Measurements from ENCODE around the gene ABCF3. TPM values are rescaled to one million over a fixed set of nuclear protein-coding genes. Genes with fewer than 3 reads are reported as not detected.
A peak's percentile ranks its signal among the peaks of the same experiment; 100 is the strongest.

Gene ABCF3
- total RNA-seq, 1 experiment from 2014 or later = 56.1 TPM

GRCh38 chr3:184175506-184175905 lies 10.5 kb upstream of the ABCF3 start:
- Histone ChIP-seq H3K27ac (ENCODE audit: insufficient read length, low read depth, low read length) (peak overlapping the region; percentile 72), H2BK20ac (ENCODE audit: low read depth, low read length, poor library complexity, severe bottlenecking) (no peak overlapping the region), H4K20me1 (ENCODE audit: control insufficient read depth, insufficient read depth, insufficient read length) (peaks cover 3% of the 10 kb centered on the region), H3K79me2 (ENCODE audit: insufficient read depth, low read length) (peaks cover 9% of the 10 kb centered on the region; the same call in 1 of the 2 replicates), H3T11ph (ENCODE audit: low read length) (no peak overlapping the region), H4K5ac (ENCODE audit: insufficient read length, low read depth, low read length) (no peak overlapping the region), H3K18ac (ENCODE audit: insufficient read length, low read depth, low read length) (no peak overlapping the region), H3K79me1 (ENCODE audit: insufficient read depth, low read depth, low read length, poor library complexity, severe bottlenecking) (peaks cover 7% of the 10 kb centered on the region), H2BK120ac (ENCODE audit: low read depth, low read length, poor library complexity, severe bottlenecking) (no peak overlapping the region), H3K23me2 (ENCODE audit: insufficient read length, low read depth, low read length, poor library complexity, severe bottlenecking) (peaks cover 16% of the 10 kb centered on the region), H3K14ac (ENCODE audit: insufficient read depth, low read length) (no peak overlapping the region), H3K4me2 (ENCODE audit: insufficient read depth, insufficient read length, low read length) (peak overlapping the region; percentile 97), H3K56ac (ENCODE audit: insufficient read length, low read depth, low read length) (no peak overlapping the region), H2BK12ac (ENCODE audit: insufficient read length, low read depth, low read length) (no peak overlapping the region), H4K8ac (replicated peaks; ENCODE audit: insufficient read length, low read depth, low read length) (no peak overlapping the region), H2BK5ac (ENCODE audit: insufficient read length, low read length) (no peak overlapping the region), H2AFZ (ENCODE audit: low read length) (no peak overlapping the region), H4K91ac (ENCODE audit: insufficient read length, low read depth, low read length) (no peak overlapping the region), H3K9ac (ENCODE audit: extremely low read depth, insufficient read length, low read length) (peak overlapping the region; percentile 92), H2BK15ac (ENCODE audit: low read depth, low read length) (no peak overlapping the region), H3K4ac (ENCODE audit: low read depth, low read length) (no peak overlapping the region), H3K4me1 (ENCODE audit: insufficient read depth, low read length) (no peaks in the 10 kb centered on the region; the same call in 1 of the 2 replicates), H3K23ac (ENCODE audit: insufficient read length, low read depth, low read length) (no peak overlapping the region), H3K9me3 (ENCODE audit: control insufficient read depth, low read depth, low read length) (no peaks in the 10 kb centered on the region), H3K27me3 (ENCODE audit: insufficient read depth, low read length) (no peaks in the 10 kb centered on the region), H2AK5ac (ENCODE audit: insufficient read length, low read length) (no peak overlapping the region)
- H3K4me3 Mint-ChIP-seq = peak overlapping the region; percentile 95 to 96
- peaks cover 35 to 65% (median 55%) of the 10 kb centered on the region in 3 experiments for H3K36me3 Mint-ChIP-seq (ENCODE audit: insufficient read depth in 1 of 3, low read depth in 3 of 3)
- H3K27me3 Mint-ChIP-seq (ENCODE audit: low read depth) = no peaks in the 10 kb centered on the region
- no peak for DNase-seq
- peaks cover 23 to 31% of the 10 kb centered on the region in 2 experiments for H3K4me1 Mint-ChIP-seq
- peak overlapping the region; percentile 95 to 100 (median 99); a peak in 6 of 7 replicates for H3K27ac Mint-ChIP-seq
- H3K9me3 Mint-ChIP-seq = no peaks in the 10 kb centered on the region
- no peak for TF ChIP-seq CTCF (conservative IDR thresholded peaks at IDR 0.05)
- WGBS (ENCODE audit: extremely low coverage, insufficient read length, low lambda C conversion rate) = no CpG with 5 or more reads among the region's 8 CpGs
